ENCODE results near the gene NEUROG3. TPM values are rescaled to one million over a fixed set of nuclear protein-coding genes. Genes with fewer than 3 reads are reported as not detected.

Gene NEUROG3
- total RNA-seq, 1 experiment from 2014 or later, result not detected

Other genes starting within 250 kb of the NEUROG3 start
- 0.10 and 0.36 TPM in 2 replicates for gene TACR2, start 156.5 kb downstream of the NEUROG3 start, total RNA-seq (2014; rRNA removed; shearing (Covaris generic))
- 23.1 and 29.2 TPM in 2 replicates for gene TSPAN15, start 122.0 kb downstream of the NEUROG3 start, total RNA-seq (2014; rRNA removed; shearing (Covaris generic))
- 0.36 TPM in 1 of 2 replicates, not detected in the other for gene FAM241B, start 56.8 kb upstream of the NEUROG3 start, total RNA-seq (2014; rRNA removed; shearing (Covaris generic))
- gene COL13A1, start 228.5 kb upstream of the NEUROG3 start, total RNA-seq (2014; rRNA removed; shearing (Covaris generic)), result 17.1 and 26.2 TPM in 2 replicates